ENCODE data around the gene SLC9A9. TPM values are rescaled to one million over a fixed set of nuclear protein-coding genes. Genes with fewer than 3 reads are reported as not detected.

Gene SLC9A9
- total and polyA plus RNA-seq, 4 donors: 3.3 to 15.0 (median 6.1) TPM

- Histone ChIP-seq H3K9me3 (ENCODE audit: control insufficient read depth in 4 of 4, low read length in 3 of 4) (peaks cover 0 to under 1% (median 0%) of the 10 kb centered on the region in 4 donors), H3K36me3 (ENCODE audit: control insufficient read depth in 4 of 4, insufficient read depth in 3 of 4, low read depth in 1 of 4, low read length in 3 of 4) (no peaks in the 10 kb centered on the region), H3K27me3 (ENCODE audit: control insufficient read depth in 4 of 4, insufficient read depth in 4 of 4, low read length in 3 of 4) (no peaks in the 10 kb centered on the region), H3K4me3 (ENCODE audit: low read depth in 1 of 3, low read length in 3 of 3) (no peak overlapping the region), H3K27ac (ENCODE audit: low read depth in 1 of 2, low read length in 2 of 2) (no peak overlapping the region), H3K9ac (ENCODE audit: low read depth in 1 of 2, low read length in 2 of 2) (no peak overlapping the region), H3K4me1 (ENCODE audit: control insufficient read depth in 4 of 4, insufficient read depth in 4 of 4, low read length in 3 of 4) (peaks cover 0 to 11% (median 2%) of the 10 kb centered on the region in 4 donors)
- TF ChIP-seq HNF4A (conservative IDR thresholded peaks at IDR 0.05): no peak
- no peak for TF ChIP-seq RXRA (IDR thresholded peaks at IDR 0.05)
- no peak for TF ChIP-seq HNF4G (IDR thresholded peaks at IDR 0.05)
- TF ChIP-seq YY1 (IDR thresholded peaks at IDR 0.05): no peak
- no peak for TF ChIP-seq CTCF (IDR thresholded peaks at IDR 0.05; ENCODE audit: low read depth, low read length, missing input control)
- TF ChIP-seq TAF1 (conservative IDR thresholded peaks at IDR 0.05): no peak
- TF ChIP-seq ZBTB33 (IDR thresholded peaks at IDR 0.05): no peak
- TF ChIP-seq GABPA (IDR thresholded peaks at IDR 0.05 in 1 of 2, conservative IDR thresholded peaks at IDR 0.05 in 1 of 2): no peak
- no peak for TF ChIP-seq JUND (IDR thresholded peaks at IDR 0.05)
- no peak for TF ChIP-seq FOXA1 (IDR thresholded peaks at IDR 0.05)
- TF ChIP-seq EGR1 (IDR thresholded peaks at IDR 0.05; ENCODE audit: low read depth in 2 of 2): no peak
- WGBS: 85% methylated on average over 2 of the region's 2 CpGs
- DNase-seq (ENCODE audit: low spot score): no peak
These were observed 517.9 kb downstream of the SLC9A9 start for GRCh38 chr3:143330296-143330868.

GRCh38 chr3:143329567-143330211 lies 518.6 kb downstream of the SLC9A9 start:
- H3K27me3 ChIP-seq (ENCODE audit: control insufficient read depth in 4 of 4, insufficient read depth in 4 of 4, low read length in 3 of 4): no peaks in the 10 kb centered on the region
- DNase-seq (ENCODE audit: low spot score): no peak
- no peak overlapping the region for H3K4me3 ChIP-seq (ENCODE audit: low read depth in 1 of 3, low read length in 3 of 3)
- H3K27ac ChIP-seq (ENCODE audit: low read depth in 1 of 2, low read length in 2 of 2): no peak overlapping the region
- no peaks in the 10 kb centered on the region for H3K36me3 ChIP-seq (ENCODE audit: control insufficient read depth in 4 of 4, insufficient read depth in 3 of 4, low read depth in 1 of 4, low read length in 3 of 4)
- H3K9ac ChIP-seq (ENCODE audit: low read depth in 1 of 2, low read length in 2 of 2): no peak overlapping the region
- peaks cover 0 to 11% (median 2%) of the 10 kb centered on the region in 4 donors for H3K4me1 ChIP-seq (ENCODE audit: control insufficient read depth in 4 of 4, insufficient read depth in 4 of 4, low read length in 3 of 4)
- WGBS: 54% methylated on average over 19 of the region's 19 CpGs
- no peaks in the 10 kb centered on the region for H3K9me3 ChIP-seq (ENCODE audit: control insufficient read depth in 4 of 4, low read length in 3 of 4)
- TF ChIP-seq HNF4G (IDR thresholded peaks at IDR 0.05): no peak
- peak; percentile 47 to 57 for TF ChIP-seq RXRA (IDR thresholded peaks at IDR 0.05)
- TF ChIP-seq ATF3 (IDR thresholded peaks at IDR 0.05): no peak
- TF ChIP-seq SP1 (IDR thresholded peaks at IDR 0.05): peak; percentile 21
- peak; percentile 13 for TF ChIP-seq MAX (IDR thresholded peaks at IDR 0.05)
- peak; percentile 57 to 63 for TF ChIP-seq HNF4A (conservative IDR thresholded peaks at IDR 0.05)
- TF ChIP-seq YY1 (IDR thresholded peaks at IDR 0.05): peak; percentile 39
- TF ChIP-seq GABPA (IDR thresholded peaks at IDR 0.05 in 1 of 2, conservative IDR thresholded peaks at IDR 0.05 in 1 of 2): no peak
- peak; percentile 55 for TF ChIP-seq NR2F2 (IDR thresholded peaks at IDR 0.05)
- TF ChIP-seq ZBTB33 (IDR thresholded peaks at IDR 0.05): no peak
- TF ChIP-seq EGR1 (IDR thresholded peaks at IDR 0.05; ENCODE audit: low read depth in 2 of 2): no peak
- no peak for TF ChIP-seq TAF1 (conservative IDR thresholded peaks at IDR 0.05)
- TF ChIP-seq JUND (IDR thresholded peaks at IDR 0.05): no peak
- no peak for TF ChIP-seq FOXA2 (IDR thresholded peaks at IDR 0.05)
- no peak for TF ChIP-seq FOXA1 (IDR thresholded peaks at IDR 0.05)
- TF ChIP-seq CTCF (IDR thresholded peaks at IDR 0.05; ENCODE audit: low read depth, low read length, missing input control): no peak
- peak in 1 of 2 donors; percentile 42 for TF ChIP-seq RAD21 (IDR thresholded peaks at IDR 0.05)
